SU-DHL-6 (cell line): ENCODE results near the gene IRF2BPL.

ENCODE experiments used
- H2AFZ ChIP-seq: fragments of 200-600 bp; sonication (generic); 2 replicates; pipeline ENCODE4 v1.6.1; 2014; ENCODE audit warnings: low read depth, mild to moderate bottlenecking, moderate library complexity, mixed read lengths, antibody characterized with exemption, low read length; ENCODE audit not compliant: severe bottlenecking
- H3F3A ChIP-seq: fragments of 200-600 bp; shearing (Covaris generic); 2 replicates; pipeline ENCODE4 v1.6.0; 2016; ENCODE audit warnings: antibody characterized with exemption, mild to moderate bottlenecking; ENCODE audit not compliant: insufficient read depth
- H3K27ac ChIP-seq: fragments of 200-600 bp; sonication (generic); 2 replicates; pipeline ENCODE4 v1.5.1; 2016; ENCODE audit warnings: low read depth, mild to moderate bottlenecking, low read length, moderate library complexity, mixed read lengths
- H3K27me3 ChIP-seq: fragments of 200-600 bp; sonication (generic), shearing (Covaris generic); 2 replicates; pipeline ENCODE4 v1.6.0; 2014; ENCODE audit warnings: mild to moderate bottlenecking, low read length
- H3K36me3 ChIP-seq: fragments of 200-600 bp; sonication (generic); 2 replicates; pipeline ENCODE4 v1.6.1; 2014; ENCODE audit warnings: mild to moderate bottlenecking, low read length, mixed read lengths
- H3K4me2 ChIP-seq: fragments of 300-600, 200-600 bp; shearing (Covaris generic), sonication (generic); 2 replicates; pipeline ENCODE4 v1.6.0; 2014; ENCODE audit warnings: low read length, low read depth, mild to moderate bottlenecking; ENCODE audit not compliant: poor library complexity, severe bottlenecking
- H3K4me3 ChIP-seq: fragments of 200-600 bp; sonication (generic); 2 replicates; pipeline ENCODE4 v1.5.1; 2014; ENCODE audit warnings: antibody characterized with exemption, low read length, mild to moderate bottlenecking, mixed read lengths; ENCODE audit not compliant: insufficient read depth, poor library complexity, severe bottlenecking
- H3K79me2 ChIP-seq: fragments of 200-600 bp; sonication (generic); 2 replicates; pipeline ENCODE4 v1.6.1; 2014; ENCODE audit warnings: mild to moderate bottlenecking, low read length, moderate library complexity; ENCODE audit not compliant: insufficient read depth
- H3K9ac ChIP-seq: fragments of 200-600 bp; sonication (generic); 2 replicates; pipeline ENCODE4 v1.7.0; 2014; ENCODE audit warnings: mild to moderate bottlenecking, low read length
- H3K9me2 ChIP-seq: fragments of 200-600 bp; sonication (generic); replicated peaks from 2 replicates; pipeline ENCODE4 v1.6.1; 2014; ENCODE audit warnings: low read length; ENCODE audit not compliant: insufficient read depth
- H3K9me3 ChIP-seq: fragments of 200-600 bp; sonication (generic); 2 replicates; pipeline ENCODE4 v1.6.1; 2014; ENCODE audit warnings: low read length, mixed read lengths; ENCODE audit not compliant: insufficient read depth
- H4K20me1 ChIP-seq: fragments of 200-600 bp; sonication (generic); 2 replicates; pipeline ENCODE4 v1.6.1; 2014; ENCODE audit warnings: low read depth, mild to moderate bottlenecking, antibody characterized with exemption, low read length, moderate library complexity, mixed read lengths
- EZH2phosphoT487 ChIP-seq: fragments of 200-600 bp; sonication (generic), shearing (Covaris generic); conservative IDR thresholded peaks from 2 replicates; pipeline ENCODE4 v1.6.1; 2018; ENCODE audit warnings: mild to moderate bottlenecking, antibody characterized with exemption, low read length, moderate library complexity, mixed read lengths
- TF ChIP-seq, protein P1 (sequence below): fragments of 200-600 bp; sonication (generic); IDR thresholded peaks from one replicate; pipeline ENCODE4 v1.5.1; 2017; ENCODE audit warnings: antibody characterized with exemption, mild to moderate bottlenecking, low read length, moderate library complexity; ENCODE audit not compliant: insufficient read depth, poor library complexity, severe bottlenecking

Gene IRF2BPL

DNA sequence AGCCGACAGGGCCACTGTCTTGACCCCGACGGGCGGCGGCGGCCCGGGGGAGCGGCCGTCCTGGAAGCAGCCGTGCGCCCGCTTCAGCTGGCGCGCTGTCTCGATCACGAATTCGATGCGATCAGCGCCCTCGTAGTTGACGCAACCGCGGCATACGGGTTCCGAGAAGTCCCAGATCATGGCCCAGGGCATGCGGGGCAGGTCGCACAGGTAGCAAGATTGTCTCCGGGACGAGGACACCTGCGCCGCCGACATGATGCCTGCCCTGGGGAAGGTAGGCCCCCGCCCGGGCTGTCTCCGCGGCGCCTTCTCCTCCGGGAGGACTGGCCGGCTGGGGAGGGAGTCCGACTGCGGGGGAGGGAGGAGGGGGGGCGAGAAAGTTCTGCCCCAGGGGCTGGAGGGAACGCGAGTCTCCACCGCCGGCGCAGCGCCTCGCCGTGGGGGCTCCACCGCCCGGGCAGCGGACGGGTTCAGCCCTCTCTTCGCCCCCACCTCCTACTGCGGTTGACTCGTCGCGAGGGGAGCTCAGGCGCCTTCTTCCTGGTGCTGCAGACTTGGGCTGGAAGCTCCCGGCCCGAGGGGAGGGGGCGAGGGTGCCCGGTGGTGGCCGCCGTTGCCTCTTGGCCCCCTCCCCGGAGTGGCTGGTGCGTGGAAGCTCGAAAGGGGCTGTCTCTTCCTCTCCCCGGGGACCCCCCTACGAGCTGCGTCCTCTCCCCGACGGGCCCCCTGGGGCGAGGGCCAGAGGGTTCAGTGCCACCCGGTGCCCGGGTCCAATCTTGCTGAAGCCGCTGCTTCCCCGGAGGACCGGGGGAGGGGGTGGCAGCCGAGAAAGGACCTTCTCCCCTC is 747 bp downstream of the IRF2BPL start:
- peaks cover 27% of the 10 kb centered on the region for H3F3A ChIP-seq
- H2AFZ ChIP-seq: peak overlapping the region; percentile 44
- no peaks in the 10 kb centered on the region for H3K9me3 ChIP-seq
- no peaks in the 10 kb centered on the region for H3K36me3 ChIP-seq
- peak overlapping the region; percentile 61 for H3K4me3 ChIP-seq
- H3K79me2 ChIP-seq: no peaks in the 10 kb centered on the region
- H3K27me3 ChIP-seq: no peaks in the 10 kb centered on the region
- peak overlapping the region; percentile 63 for H3K27ac ChIP-seq
- H3K4me2 ChIP-seq: peak overlapping the region; percentile 68
- H3K9me2 ChIP-seq: no peaks in the 10 kb centered on the region
- no peaks in the 10 kb centered on the region for H4K20me1 ChIP-seq
- H3K9ac ChIP-seq: peak overlapping the region; percentile 75
- no peak for TF ChIP-seq EZH2phosphoT487
- TF ChIP-seq, protein P1, sequence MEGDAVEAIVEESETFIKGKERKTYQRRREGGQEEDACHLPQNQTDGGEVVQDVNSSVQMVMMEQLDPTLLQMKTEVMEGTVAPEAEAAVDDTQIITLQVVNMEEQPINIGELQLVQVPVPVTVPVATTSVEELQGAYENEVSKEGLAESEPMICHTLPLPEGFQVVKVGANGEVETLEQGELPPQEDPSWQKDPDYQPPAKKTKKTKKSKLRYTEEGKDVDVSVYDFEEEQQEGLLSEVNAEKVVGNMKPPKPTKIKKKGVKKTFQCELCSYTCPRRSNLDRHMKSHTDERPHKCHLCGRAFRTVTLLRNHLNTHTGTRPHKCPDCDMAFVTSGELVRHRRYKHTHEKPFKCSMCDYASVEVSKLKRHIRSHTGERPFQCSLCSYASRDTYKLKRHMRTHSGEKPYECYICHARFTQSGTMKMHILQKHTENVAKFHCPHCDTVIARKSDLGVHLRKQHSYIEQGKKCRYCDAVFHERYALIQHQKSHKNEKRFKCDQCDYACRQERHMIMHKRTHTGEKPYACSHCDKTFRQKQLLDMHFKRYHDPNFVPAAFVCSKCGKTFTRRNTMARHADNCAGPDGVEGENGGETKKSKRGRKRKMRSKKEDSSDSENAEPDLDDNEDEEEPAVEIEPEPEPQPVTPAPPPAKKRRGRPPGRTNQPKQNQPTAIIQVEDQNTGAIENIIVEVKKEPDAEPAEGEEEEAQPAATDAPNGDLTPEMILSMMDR: no peak

DNA sequence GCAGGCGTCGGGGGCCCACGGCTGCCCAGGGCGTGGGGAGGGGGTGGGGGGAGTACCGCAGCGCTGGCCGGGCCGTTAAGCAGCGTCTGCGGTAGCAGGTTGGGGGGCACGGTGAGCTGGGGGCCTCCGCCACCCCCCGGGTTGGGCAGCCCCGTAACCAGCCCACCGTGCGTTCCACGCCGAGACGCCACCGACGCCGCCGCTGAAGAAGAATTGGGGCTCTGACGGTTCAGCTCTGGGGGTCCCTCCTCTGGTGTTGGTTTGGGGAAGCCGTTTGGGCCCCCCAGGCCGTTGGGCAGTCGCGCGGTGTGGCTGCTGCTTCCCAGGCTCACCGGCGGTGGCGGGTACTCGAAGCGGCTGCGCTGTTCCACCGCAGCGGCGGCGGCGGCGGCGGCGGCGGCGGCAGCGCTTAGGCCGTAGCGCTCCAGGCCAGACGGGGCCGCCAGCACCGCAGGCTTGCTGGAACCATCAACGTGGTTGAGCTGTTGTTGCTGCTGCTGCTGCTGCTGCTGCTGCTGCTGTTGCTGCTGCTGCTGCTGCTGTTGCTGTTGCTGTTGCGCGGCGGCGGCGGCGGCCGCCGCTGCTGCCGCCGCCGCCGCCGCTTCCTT is 1.5 kb downstream of the IRF2BPL start:
- Histone ChIP-seq H3K79me2 (no peaks in the 10 kb centered on the region), H3K9ac (peak overlapping the region; percentile 75), H4K20me1 (no peaks in the 10 kb centered on the region), H3F3A (peaks cover 21% of the 10 kb centered on the region), H3K9me2 (no peaks in the 10 kb centered on the region), H3K9me3 (no peaks in the 10 kb centered on the region), H3K27me3 (no peaks in the 10 kb centered on the region), H2AFZ (no peak overlapping the region), H3K36me3 (no peaks in the 10 kb centered on the region), H3K4me2 (peak overlapping the region; percentile 68), H3K27ac (peak overlapping the region; percentile 63; the same call in 1 of the 2 replicates), H3K4me3 (peak overlapping the region; percentile 61)
- TF ChIP-seq, protein P1: no peak
- TF ChIP-seq EZH2phosphoT487: no peak

DNA sequence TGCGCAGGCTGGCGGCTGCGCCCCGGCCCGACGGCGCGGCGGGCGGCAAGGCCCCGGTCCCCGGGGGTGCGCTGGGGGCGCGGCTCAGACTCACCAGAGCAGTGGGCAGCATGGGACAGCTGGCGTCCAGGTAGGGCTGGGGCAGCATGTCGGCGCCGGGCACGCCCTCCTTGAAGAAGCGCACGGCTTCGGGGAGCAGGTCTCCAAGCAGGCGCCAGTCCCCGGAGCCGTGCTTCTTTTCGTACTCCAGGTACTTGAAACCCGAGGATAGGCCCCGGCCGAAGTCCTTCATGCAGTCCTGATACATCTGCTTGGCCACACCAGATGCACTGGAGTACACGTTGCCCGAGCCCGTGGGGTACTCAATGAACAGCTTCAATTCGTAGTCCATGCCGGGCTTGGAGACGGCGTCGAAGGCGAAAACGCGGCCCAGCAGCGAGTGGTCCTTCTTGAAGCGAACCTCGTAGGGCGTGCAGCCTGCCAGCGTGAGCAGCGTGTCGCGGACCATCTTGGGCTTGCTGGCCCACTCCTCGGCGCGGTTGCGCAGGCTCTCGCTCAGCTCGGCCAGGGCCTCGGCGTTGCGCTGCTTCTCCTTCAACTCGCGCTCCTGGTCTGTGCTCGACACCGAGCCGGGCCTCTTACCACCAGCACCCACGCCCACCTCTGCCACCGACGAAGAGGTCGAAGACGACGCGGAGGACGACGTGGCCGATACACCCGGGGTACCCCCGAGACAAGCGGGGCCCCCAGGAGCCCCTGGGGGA is 2.2 kb downstream of the IRF2BPL start:
- Histone ChIP-seq H3F3A (peaks cover 14% of the 10 kb centered on the region), H3K9ac (no peak overlapping the region), H3K4me2 (peak overlapping the region; percentile 68), H3K9me2 (no peaks in the 10 kb centered on the region), H3K27me3 (no peaks in the 10 kb centered on the region), H3K79me2 (no peaks in the 10 kb centered on the region), H3K4me3 (no peak overlapping the region), H3K9me3 (no peaks in the 10 kb centered on the region), H3K36me3 (no peaks in the 10 kb centered on the region), H4K20me1 (no peaks in the 10 kb centered on the region), H3K27ac (no peak overlapping the region), H2AFZ (no peak overlapping the region)
- TF ChIP-seq, protein P1: no peak
- no peak for TF ChIP-seq EZH2phosphoT487
